Neural cell (in vitro differentiated cells): ENCODE results near the gene HEYL. TPM values are rescaled to one million over a fixed set of nuclear protein-coding genes. Genes with fewer than 3 reads are reported as not detected.

Experiments used
- H2AFZ ChIP-seq: fragments of 200-600, 300-800 bp; sonication (generic), shearing (Covaris generic); 2 replicates; pipeline ENCODE4 v1.6.0; 2014; ENCODE audit warnings: low read depth, mild to moderate bottlenecking, antibody characterized with exemption, low read length, moderate library complexity
- H3F3A ChIP-seq: fragments of 200-600 bp; shearing (Covaris generic); 2 replicates; pipeline ENCODE4 v1.6.1; 2016; ENCODE audit warnings: mild to moderate bottlenecking, moderate library complexity, mixed read lengths, antibody characterized with exemption, low read length; ENCODE audit not compliant: insufficient read depth, poor library complexity, severe bottlenecking
- H3K27ac ChIP-seq: fragments of 200-600, 300-800 bp; sonication (generic), shearing (Covaris generic); 2 replicates; pipeline ENCODE4 v1.5.1; 2014; ENCODE audit warnings: mild to moderate bottlenecking, low read length, moderate library complexity
- H3K27me3 ChIP-seq: fragments of 300-800, 200-600 bp; sonication (generic), shearing (Covaris generic); 2 replicates; pipeline ENCODE4 v1.6.0; 2014; ENCODE audit warnings: mild to moderate bottlenecking, low read depth, low read length, moderate library complexity; ENCODE audit not compliant: insufficient read depth
- H3K36me3 ChIP-seq: fragments of 300-800, 200-600 bp; sonication (generic), shearing (Covaris generic); 2 replicates; pipeline ENCODE4 v1.5.1; 2014; ENCODE audit warnings: mild to moderate bottlenecking, antibody characterized with exemption, low read length, moderate library complexity; ENCODE audit not compliant: insufficient read depth
- H3K4me2 ChIP-seq: fragments of 300-800, 200-600 bp; sonication (generic), shearing (Covaris generic); 2 replicates; pipeline ENCODE4 v1.6.0; 2014; ENCODE audit warnings: mild to moderate bottlenecking, low read length
- H3K4me3 ChIP-seq: fragments of 300-800, 200-600 bp; sonication (generic), shearing (Covaris generic); 2 replicates; pipeline ENCODE4 v1.5.1; 2014; ENCODE audit warnings: mild to moderate bottlenecking, low read length, moderate library complexity
- H3K79me2 ChIP-seq: fragments of 200-600 bp; shearing (Covaris generic); replicated peaks from 2 replicates; pipeline ENCODE4 v1.6.0; 2014; ENCODE audit warnings: mild to moderate bottlenecking, low read length, moderate library complexity; ENCODE audit not compliant: insufficient read depth
- H3K9ac ChIP-seq: fragments of 300-800, 200-600 bp; sonication (generic), shearing (Covaris generic); 2 replicates; pipeline ENCODE4 v1.6.1; 2016; ENCODE audit warnings: mild to moderate bottlenecking, low read length, mixed read lengths
- H3K9me2 ChIP-seq: fragments of 200-600 bp; shearing (Covaris generic); 2 replicates; pipeline ENCODE4 v1.6.1; 2016; ENCODE audit warnings: mild to moderate bottlenecking, low read length, mixed read lengths; ENCODE audit not compliant: insufficient read depth
- H3K9me3 ChIP-seq: fragments of 200-600, 300-800 bp; sonication (generic), shearing (Covaris generic); 2 replicates; pipeline ENCODE4 v1.6.1; 2016; ENCODE audit warnings: mild to moderate bottlenecking, mixed run types, low read length, moderate library complexity, mixed read lengths
- H4K20me1 ChIP-seq: fragments of 200-600 bp; shearing (Covaris generic); 2 replicates; pipeline ENCODE4 v1.6.1; 2016; ENCODE audit warnings: mild to moderate bottlenecking, mixed run types; ENCODE audit not compliant: insufficient read depth
- EP300 ChIP-seq: fragments of 450-650 bp; conservative IDR thresholded peaks from 2 replicates; pipeline ENCODE4 v1.6.1; 2014; ENCODE audit warnings: antibody characterized with exemption, mild to moderate bottlenecking, moderate library complexity; ENCODE audit not compliant: poor library complexity, severe bottlenecking
- EZH2 ChIP-seq: fragments of 200-600, 300-800 bp; shearing (Covaris generic), sonication (generic); IDR thresholded peaks from 2 replicates; pipeline ENCODE4 v1.6.1; 2014; ENCODE audit warnings: antibody characterized with exemption, low read length, borderline replicate concordance, mild to moderate bottlenecking; ENCODE audit not compliant: insufficient read depth, poor library complexity, severe bottlenecking
- MXI1 ChIP-seq: fragments of 450-650 bp; conservative IDR thresholded peaks from 2 replicates; pipeline ENCODE4 v1.6.1; 2014; ENCODE audit warnings: antibody characterized with exemption, mild to moderate bottlenecking; ENCODE audit not compliant: poor library complexity, severe bottlenecking
- POLR2AphosphoS5 ChIP-seq: IDR thresholded peaks from 2 replicates; pipeline ENCODE4 v1.6.1; 2012
- RAD21 ChIP-seq: fragments of 450-650 bp; conservative IDR thresholded peaks from 2 replicates; pipeline ENCODE4 v1.6.1; 2014; ENCODE audit warnings: antibody characterized with exemption, mild to moderate bottlenecking, moderate library complexity
- SMC3 ChIP-seq: fragments of 450-650 bp; conservative IDR thresholded peaks from 2 replicates; pipeline ENCODE4 v1.6.1; 2014; ENCODE audit warnings: antibody characterized with exemption, mild to moderate bottlenecking, moderate library complexity; ENCODE audit not compliant: poor library complexity
- TAF1 ChIP-seq: IDR thresholded peaks from 2 replicates; pipeline ENCODE4 v1.6.1; 2012; ENCODE audit warnings: low read depth
- polyA plus RNA-seq: library from polyadenylated mRNA; depleted of rRNA; stranded (reverse); fragments of >200 nt; gene quantifications from 2 replicates; pipeline ENCODE4 v1.2.3, GENCODE V29; 2014
- TF ChIP-seq, protein P1 (sequence below): IDR thresholded peaks from 2 replicates; pipeline ENCODE4 v1.6.1; 2012; ENCODE audit warnings: borderline replicate concordance
- TF ChIP-seq, protein P2 (sequence below): fragments of 450-650 bp; IDR thresholded peaks from 2 replicates; pipeline ENCODE4 v1.5.1; 2014; ENCODE audit warnings: antibody characterized with exemption, mild to moderate bottlenecking, moderate library complexity; ENCODE audit not compliant: poor library complexity, severe bottlenecking

Gene HEYL
- polyA plus RNA-seq, 1 donor from 2014 or later, result not detected

DNA sequence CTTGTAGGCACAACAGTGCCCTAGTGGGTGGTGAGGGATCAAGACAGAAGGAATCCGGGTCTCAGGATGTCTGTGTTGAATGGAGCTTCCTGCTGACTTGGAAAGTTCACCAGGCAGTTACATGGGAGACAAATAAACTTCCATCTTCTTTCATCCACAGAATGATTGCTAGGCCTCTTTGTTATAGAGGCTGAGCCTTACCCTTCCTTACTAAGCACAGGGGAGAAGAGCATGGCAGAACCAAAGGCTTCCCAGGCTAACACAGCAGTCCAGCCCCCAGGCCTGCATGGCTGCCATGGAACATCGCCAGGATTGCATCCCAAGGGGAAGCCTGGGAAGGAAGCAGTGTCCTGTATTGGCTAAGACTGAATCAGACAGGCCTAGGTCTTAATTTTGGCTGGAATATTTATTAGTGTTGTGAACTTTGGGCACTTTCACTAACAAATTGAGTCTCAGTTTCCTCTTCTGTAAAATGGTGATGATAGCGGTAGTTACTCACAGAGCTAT is 18.7 kb downstream of the HEYL start:
- no peaks in the 10 kb centered on the region for H3F3A ChIP-seq
- H4K20me1 ChIP-seq, result no peaks in the 10 kb centered on the region
- H3K27me3 ChIP-seq, result no peaks in the 10 kb centered on the region
- H3K79me2 ChIP-seq, result no peaks in the 10 kb centered on the region
- H3K9me2 ChIP-seq, result no peaks in the 10 kb centered on the region
- H3K4me3 ChIP-seq, result no peak overlapping the region
- no peaks in the 10 kb centered on the region for H3K36me3 ChIP-seq
- H3K4me2 ChIP-seq, result no peak overlapping the region
- no peaks in the 10 kb centered on the region for H3K9me3 ChIP-seq
- no peak overlapping the region for H3K27ac ChIP-seq
- TF ChIP-seq MXI1 (no peak), RAD21 (no peak), TAF1 (no peak), POLR2AphosphoS5 (no peak), EZH2 (no peak), EP300 (no peak), SMC3 (no peak)
- TF ChIP-seq, protein P1, sequence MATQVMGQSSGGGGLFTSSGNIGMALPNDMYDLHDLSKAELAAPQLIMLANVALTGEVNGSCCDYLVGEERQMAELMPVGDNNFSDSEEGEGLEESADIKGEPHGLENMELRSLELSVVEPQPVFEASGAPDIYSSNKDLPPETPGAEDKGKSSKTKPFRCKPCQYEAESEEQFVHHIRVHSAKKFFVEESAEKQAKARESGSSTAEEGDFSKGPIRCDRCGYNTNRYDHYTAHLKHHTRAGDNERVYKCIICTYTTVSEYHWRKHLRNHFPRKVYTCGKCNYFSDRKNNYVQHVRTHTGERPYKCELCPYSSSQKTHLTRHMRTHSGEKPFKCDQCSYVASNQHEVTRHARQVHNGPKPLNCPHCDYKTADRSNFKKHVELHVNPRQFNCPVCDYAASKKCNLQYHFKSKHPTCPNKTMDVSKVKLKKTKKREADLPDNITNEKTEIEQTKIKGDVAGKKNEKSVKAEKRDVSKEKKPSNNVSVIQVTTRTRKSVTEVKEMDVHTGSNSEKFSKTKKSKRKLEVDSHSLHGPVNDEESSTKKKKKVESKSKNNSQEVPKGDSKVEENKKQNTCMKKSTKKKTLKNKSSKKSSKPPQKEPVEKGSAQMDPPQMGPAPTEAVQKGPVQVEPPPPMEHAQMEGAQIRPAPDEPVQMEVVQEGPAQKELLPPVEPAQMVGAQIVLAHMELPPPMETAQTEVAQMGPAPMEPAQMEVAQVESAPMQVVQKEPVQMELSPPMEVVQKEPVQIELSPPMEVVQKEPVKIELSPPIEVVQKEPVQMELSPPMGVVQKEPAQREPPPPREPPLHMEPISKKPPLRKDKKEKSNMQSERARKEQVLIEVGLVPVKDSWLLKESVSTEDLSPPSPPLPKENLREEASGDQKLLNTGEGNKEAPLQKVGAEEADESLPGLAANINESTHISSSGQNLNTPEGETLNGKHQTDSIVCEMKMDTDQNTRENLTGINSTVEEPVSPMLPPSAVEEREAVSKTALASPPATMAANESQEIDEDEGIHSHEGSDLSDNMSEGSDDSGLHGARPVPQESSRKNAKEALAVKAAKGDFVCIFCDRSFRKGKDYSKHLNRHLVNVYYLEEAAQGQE, result no peak
- TF ChIP-seq, protein P2, sequence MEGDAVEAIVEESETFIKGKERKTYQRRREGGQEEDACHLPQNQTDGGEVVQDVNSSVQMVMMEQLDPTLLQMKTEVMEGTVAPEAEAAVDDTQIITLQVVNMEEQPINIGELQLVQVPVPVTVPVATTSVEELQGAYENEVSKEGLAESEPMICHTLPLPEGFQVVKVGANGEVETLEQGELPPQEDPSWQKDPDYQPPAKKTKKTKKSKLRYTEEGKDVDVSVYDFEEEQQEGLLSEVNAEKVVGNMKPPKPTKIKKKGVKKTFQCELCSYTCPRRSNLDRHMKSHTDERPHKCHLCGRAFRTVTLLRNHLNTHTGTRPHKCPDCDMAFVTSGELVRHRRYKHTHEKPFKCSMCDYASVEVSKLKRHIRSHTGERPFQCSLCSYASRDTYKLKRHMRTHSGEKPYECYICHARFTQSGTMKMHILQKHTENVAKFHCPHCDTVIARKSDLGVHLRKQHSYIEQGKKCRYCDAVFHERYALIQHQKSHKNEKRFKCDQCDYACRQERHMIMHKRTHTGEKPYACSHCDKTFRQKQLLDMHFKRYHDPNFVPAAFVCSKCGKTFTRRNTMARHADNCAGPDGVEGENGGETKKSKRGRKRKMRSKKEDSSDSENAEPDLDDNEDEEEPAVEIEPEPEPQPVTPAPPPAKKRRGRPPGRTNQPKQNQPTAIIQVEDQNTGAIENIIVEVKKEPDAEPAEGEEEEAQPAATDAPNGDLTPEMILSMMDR, result no peak
- no peak overlapping the region for H2AFZ ChIP-seq
- no peak overlapping the region for H3K9ac ChIP-seq

DNA sequence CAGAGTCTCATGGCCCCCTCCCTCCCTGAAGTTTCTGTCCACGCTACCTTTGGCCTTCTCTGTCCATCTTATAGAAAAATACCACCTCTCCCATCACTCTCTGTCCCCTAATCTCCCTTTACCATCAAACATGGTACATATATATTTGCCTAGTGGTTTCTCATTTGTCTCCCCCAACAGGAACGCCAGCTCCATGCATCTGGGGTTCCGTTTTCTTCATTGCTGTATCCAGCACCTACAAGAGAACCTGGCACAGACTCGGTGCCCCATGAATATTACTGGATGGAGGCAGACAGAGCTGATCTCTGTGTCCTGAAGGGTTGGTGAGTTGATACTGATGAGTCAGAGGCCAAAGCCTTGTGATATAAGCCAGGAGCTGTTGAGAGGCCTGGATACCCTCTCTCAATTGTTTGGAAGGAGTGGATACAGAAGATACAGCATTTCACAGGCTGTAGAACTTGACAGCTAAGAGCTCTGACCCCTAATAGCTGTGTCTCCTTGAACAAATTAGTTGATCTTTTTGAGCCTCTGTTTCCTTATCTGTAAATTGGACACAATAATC is 21.9 kb downstream of the HEYL start:
- no peak overlapping the region for H2AFZ ChIP-seq
- TF ChIP-seq SMC3 (no peak), POLR2AphosphoS5 (no peak), TAF1 (no peak), MXI1 (no peak), EP300 (no peak)
- TF ChIP-seq, protein P1, result no peak
- TF ChIP-seq, protein P2, result no peak
- no peaks in the 10 kb centered on the region for H4K20me1 ChIP-seq
- H3F3A ChIP-seq, result no peaks in the 10 kb centered on the region
- no peak overlapping the region for H3K9ac ChIP-seq
- H3K79me2 ChIP-seq, result no peaks in the 10 kb centered on the region
- H3K9me3 ChIP-seq, result no peaks in the 10 kb centered on the region
- H3K4me3 ChIP-seq, result no peak overlapping the region
- no peak overlapping the region for H3K27ac ChIP-seq
- no peaks in the 10 kb centered on the region for H3K9me2 ChIP-seq
- H3K27me3 ChIP-seq, result no peaks in the 10 kb centered on the region
- H3K4me2 ChIP-seq, result no peak overlapping the region
- no peaks in the 10 kb centered on the region for H3K36me3 ChIP-seq
